IMR-90 (cell line): Measurements from ENCODE around the gene ENOX2. TPM values are rescaled to one million over a fixed set of nuclear protein-coding genes. Genes with fewer than 3 reads are reported as not detected.

Experiments used
- ATAC-seq: fragments of 200-7000 bp; cut with Tn5 transposase; 2 replicates; pipeline ENCODE4 v1.9.1; 2020; ENCODE audit warnings: low read depth, mild to moderate bottlenecking, moderate library complexity
- BruUV-seq: library from RNA; stranded (reverse); fragments of 400-500 nt; replicated peaks from 2 replicates; lab custom pipeline; 2021; lab: Mats Ljungman, UMichigan
- CTCF ChIA-PET: fragments of 300-600 bp; formaldehyde crosslinking; extraction: SDS; loops from one replicate; lab custom pipeline; 2021; ENCODE audit warnings: antibody characterized with exemption; lab: Yijun Ruan, JAX
- POLR2A ChIA-PET: fragments of 300-600 bp; sonication (Branson Sonifier 250); formaldehyde crosslinking; loops from one replicate; lab custom pipeline; 2022; ENCODE audit warnings: antibody characterized with exemption; ENCODE audit not compliant: unreplicated experiment; lab: Charles Lee
- DNase-seq: peaks from one replicate; pipeline ENCODE4 v3.0.0; 2013
- H2AFZ ChIP-seq: replicated peaks from 2 replicates; pipeline ENCODE3; 2013; ENCODE audit warnings: low read length, mild to moderate bottlenecking; ENCODE audit not compliant: poor library complexity
- H2AK5ac ChIP-seq: 2 replicates; pipeline ENCODE4 v1.6.1; 2013; ENCODE audit warnings: low read depth, low read length, inconsistent platforms
- H2AK9ac ChIP-seq: replicated peaks from 2 replicates; pipeline ENCODE3; 2013; ENCODE audit warnings: mild to moderate bottlenecking, low read depth, low read length, moderate library complexity; ENCODE audit not compliant: poor library complexity
- H2BK120ac ChIP-seq: 2 replicates; pipeline ENCODE4 v1.6.1; 2013; ENCODE audit warnings: low read depth, low read length, inconsistent platforms
- H2BK15ac ChIP-seq: 3 replicates; pipeline ENCODE4 v1.6.1; 2013; ENCODE audit warnings: low read depth, low read length, inconsistent platforms
- H2BK20ac ChIP-seq: 2 replicates; pipeline ENCODE4 v1.6.1; 2013; ENCODE audit warnings: low read depth, mild to moderate bottlenecking, inconsistent platforms, low read length, moderate library complexity
- H2BK5ac ChIP-seq: 2 replicates; pipeline ENCODE4 v1.6.1; 2013; ENCODE audit warnings: mild to moderate bottlenecking, low read depth, low read length, inconsistent platforms; ENCODE audit not compliant: poor library complexity, severe bottlenecking
- H3K14ac ChIP-seq: replicated peaks from 2 replicates; pipeline ENCODE4 v1.6.1; 2013; ENCODE audit warnings: low read depth, low read length, inconsistent platforms
- H3K18ac ChIP-seq: 2 replicates; pipeline ENCODE4 v1.6.1; 2013; ENCODE audit warnings: low read depth, low read length, control low read depth
- H3K23ac ChIP-seq: 2 replicates; pipeline ENCODE4 v1.6.1; 2013; ENCODE audit warnings: low read depth, low read length, inconsistent platforms
- H3K27ac ChIP-seq: 2 replicates; pipeline ENCODE4 v1.5.1; 2013; ENCODE audit warnings: mild to moderate bottlenecking, control low read depth, low read length; ENCODE audit not compliant: insufficient read depth
- H3K27me3 ChIP-seq: 2 replicates; pipeline ENCODE4 v1.6.1; 2013; ENCODE audit warnings: low read length; ENCODE audit not compliant: control insufficient read depth, insufficient read depth
- H3K36me3 ChIP-seq: 2 replicates; pipeline ENCODE4 v1.6.1; 2013; ENCODE audit warnings: low read length, mixed read lengths; ENCODE audit not compliant: control insufficient read depth, insufficient read depth
- H3K4ac ChIP-seq: 2 replicates; pipeline ENCODE4 v1.6.1; 2013; ENCODE audit warnings: low read depth, low read length, inconsistent platforms
- H3K4me1 ChIP-seq: 2 replicates; pipeline ENCODE4 v1.6.1; 2013; ENCODE audit warnings: low read length, mixed read lengths; ENCODE audit not compliant: control insufficient read depth, insufficient read depth
- H3K4me2 ChIP-seq: 2 replicates; pipeline ENCODE4 v1.6.1; 2013; ENCODE audit warnings: low read depth, mild to moderate bottlenecking, control low read depth, low read length, moderate library complexity
- H3K4me3 ChIP-seq: 2 replicates; pipeline ENCODE4 v1.5.1; 2013; ENCODE audit warnings: low read depth, mild to moderate bottlenecking, control low read depth, low read length, moderate library complexity; ENCODE audit not compliant: insufficient read depth
- H3K56ac ChIP-seq: 2 replicates; pipeline ENCODE4 v1.6.1; 2013; ENCODE audit warnings: low read length, inconsistent platforms; ENCODE audit not compliant: insufficient read depth; ENCODE audit errors: extremely low read depth
- H3K79me1 ChIP-seq, 2 experiments: 2 replicates each; pipeline ENCODE4 v1.6.1; 2013; ENCODE audit warnings: low read length in 2 of 2, inconsistent platforms in 1 of 2, low read depth in 1 of 2
- H3K9ac ChIP-seq: 2 replicates; pipeline ENCODE4 v1.6.1; 2013; ENCODE audit warnings: low read depth, low read length, control low read depth
- H3K9me1 ChIP-seq: 2 replicates; pipeline ENCODE4 v1.6.1; 2013; ENCODE audit warnings: low read length, inconsistent platforms; ENCODE audit not compliant: insufficient read depth
- H3K9me3 ChIP-seq: 2 replicates; pipeline ENCODE4 v1.6.1; 2013; ENCODE audit warnings: low read length; ENCODE audit not compliant: control insufficient read depth, insufficient read depth
- H4K20me1 ChIP-seq: 2 replicates; pipeline ENCODE4 v1.6.1; 2013; ENCODE audit warnings: low read length, inconsistent platforms; ENCODE audit not compliant: insufficient read depth
- H4K5ac ChIP-seq: 2 replicates; pipeline ENCODE4 v1.6.1; 2013; ENCODE audit warnings: mild to moderate bottlenecking, low read depth, low read length, control low read depth
- H4K8ac ChIP-seq, 2 experiments: 2 replicates each; pipeline ENCODE4 v1.6.1; 2013; ENCODE audit warnings: low read depth in 2 of 2, low read length in 2 of 2, control low read depth in 1 of 2, inconsistent platforms in 1 of 2
- H4K91ac ChIP-seq: 2 replicates; pipeline ENCODE4 v1.6.1; 2013; ENCODE audit warnings: low read depth, low read length, inconsistent platforms; ENCODE audit not compliant: insufficient read depth
- CEBPB ChIP-seq: IDR thresholded peaks from 2 replicates; pipeline ENCODE4 v1.6.1; 2012; ENCODE audit warnings: low read depth, low read length, improper control_type of control experiment
- CTCF ChIP-seq: conservative IDR thresholded peaks from 2 replicates; pipeline ENCODE4 v1.5.1; 2012; ENCODE audit warnings: mild to moderate bottlenecking, low read depth, low read length, improper control_type of control experiment
- FOS ChIP-seq: fragments of 150-350 bp; IDR thresholded peaks from 2 replicates; pipeline ENCODE4 v1.6.1; 2016; ENCODE audit warnings: low read depth, low read length
- MAZ ChIP-seq: IDR thresholded peaks from 2 replicates; pipeline ENCODE4 v1.6.1; 2012; ENCODE audit warnings: low read depth, mild to moderate bottlenecking, low read length, improper control_type of control experiment, moderate library complexity, borderline replicate concordance
- MXI1 ChIP-seq: IDR thresholded peaks from 2 replicates; pipeline ENCODE4 v1.6.1; 2012; ENCODE audit warnings: low read depth, mild to moderate bottlenecking, low read length, moderate library complexity, borderline replicate concordance
- POLR2A ChIP-seq: IDR thresholded peaks from 2 replicates; pipeline ENCODE4 v1.6.1; 2012; ENCODE audit warnings: mild to moderate bottlenecking, low read depth, low read length
- RAD21 ChIP-seq: IDR thresholded peaks from 2 replicates; pipeline ENCODE4 v1.6.1; 2012; ENCODE audit warnings: low read length, improper control_type of control experiment
- RCOR1 ChIP-seq: IDR thresholded peaks from 2 replicates; pipeline ENCODE4 v1.6.1; 2012; ENCODE audit warnings: mild to moderate bottlenecking, low read length, improper control_type of control experiment; ENCODE audit not compliant: insufficient replicate concordance
- RFX5 ChIP-seq: IDR thresholded peaks from 2 replicates; pipeline ENCODE4 v1.8.0; 2012; ENCODE audit warnings: low read depth, mild to moderate bottlenecking, low read length, moderate library complexity
- SMC3 ChIP-seq: fragments of 150-350 bp; IDR thresholded peaks from 2 replicates; pipeline ENCODE4 v1.6.1; 2016; ENCODE audit warnings: low read depth, mild to moderate bottlenecking, antibody characterized with exemption, low read length, moderate library complexity
- WGBS, 2 experiments: methylation state at CpG; one replicate each; pipeline versions ENCODE4 v1.1.5 to v1.1.7; 2013; ENCODE audit warnings: missing lambda C conversion rate in 2 of 2; ENCODE audit not compliant: insufficient read length in 1 of 2; ENCODE audit errors: extremely low coverage in 2 of 2; 5-methylcytosine and 5-hydroxymethylcytosine counted together
- dilution Hi-C: fragments of 300-500 bp; cut with HindIII; formaldehyde crosslinking; loops from one replicate; pipeline ENCODE4 v1.14.3; 2018; ENCODE audit warnings: low sequenced_read_pairs; ENCODE audit not compliant: unreplicated experiment
- in situ Hi-C: fragments of 300-500 bp; cut with MboI; formaldehyde crosslinking; loops from 3 replicates; pipeline ENCODE4 v1.14.3; 2019; ENCODE audit warnings: low sequenced_read_pairs, inconsistent platforms, mixed read lengths
- intact Hi-C: fragments of 100-400 bp; cut with micrococcal nuclease; formaldehyde crosslinking; loops from 2 replicates; pipeline ENCODE4 v1.10.0; 2022
- polyA plus RNA-seq, 3 experiments: library from polyadenylated mRNA; depleted of rRNA; stranded (reverse); fragments of >200 nt; gene quantifications; 2 replicates each; pipeline ENCODE4 v1.2.3, GENCODE V29; 2012; ENCODE audit warnings: low replicate concordance in 1 of 3
- total RNA-seq: library from RNA; depleted of rRNA; stranded (reverse); fragments of >200 nt; gene quantifications from 2 replicates; pipeline ENCODE4 v1.2.3, GENCODE V29; 2012
- TF ChIP-seq, protein P1 (sequence below): fragments of 150-350 bp; IDR thresholded peaks from 2 replicates; pipeline ENCODE4 v1.6.1; 2016; ENCODE audit warnings: low read depth, mild to moderate bottlenecking, low read length, moderate library complexity, borderline replicate concordance

Gene ENOX2
- total and polyA plus RNA-seq, 2 of the 4 experiments (the other 2 are of a cell fraction) = 6.3 to 11.8 TPM

DNA sequence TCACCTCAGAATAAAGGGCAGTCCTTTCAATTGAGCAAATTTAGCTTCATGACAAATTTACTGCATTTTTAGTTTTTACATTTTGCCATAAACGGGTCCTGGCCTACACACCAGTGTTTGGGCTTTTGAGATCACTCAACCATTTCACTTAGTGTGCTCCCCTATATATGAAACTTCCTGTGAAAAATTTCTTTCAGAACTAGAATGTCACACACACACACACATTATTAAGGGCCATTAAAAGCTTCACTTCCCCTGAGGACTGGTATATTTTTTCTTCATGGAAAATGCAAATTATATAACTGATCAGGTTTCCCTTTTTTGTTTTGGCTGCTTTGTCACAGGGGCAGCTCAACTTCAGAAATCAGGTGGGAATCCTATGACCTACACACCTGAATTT lies 206.5 kb downstream of the ENOX2 start:
- TF ChIP-seq CEBPB = no peak
- TF ChIP-seq CTCF = no peak
- TF ChIP-seq SMC3 = no peak
- TF ChIP-seq RCOR1 = no peak
- no peak for TF ChIP-seq RFX5
- TF ChIP-seq MAZ = no peak
- TF ChIP-seq POLR2A = no peak
- TF ChIP-seq RAD21 = no peak
- TF ChIP-seq, protein P1, sequence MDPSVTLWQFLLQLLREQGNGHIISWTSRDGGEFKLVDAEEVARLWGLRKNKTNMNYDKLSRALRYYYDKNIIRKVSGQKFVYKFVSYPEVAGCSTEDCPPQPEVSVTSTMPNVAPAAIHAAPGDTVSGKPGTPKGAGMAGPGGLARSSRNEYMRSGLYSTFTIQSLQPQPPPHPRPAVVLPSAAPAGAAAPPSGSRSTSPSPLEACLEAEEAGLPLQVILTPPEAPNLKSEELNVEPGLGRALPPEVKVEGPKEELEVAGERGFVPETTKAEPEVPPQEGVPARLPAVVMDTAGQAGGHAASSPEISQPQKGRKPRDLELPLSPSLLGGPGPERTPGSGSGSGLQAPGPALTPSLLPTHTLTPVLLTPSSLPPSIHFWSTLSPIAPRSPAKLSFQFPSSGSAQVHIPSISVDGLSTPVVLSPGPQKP = no peak
- TF ChIP-seq FOS = no peak
- no peak for TF ChIP-seq MXI1

More for the DNA sequence above, 206.5 kb downstream of the ENOX2 start:
- H3K4me3 ChIP-seq = no peak overlapping the region
- no peaks in the 10 kb centered on the region for H3K36me3 ChIP-seq
- intact Hi-C loops = no loop called here
- no TSS peak for BruUV-seq
- H3K23ac ChIP-seq = no peak overlapping the region
- no peak overlapping the region for H2AK9ac ChIP-seq
- 29% methylated on average over 1 of the region's 1 CpG; no CpG with 5 or more reads in 1 of the 2 experiments for WGBS, 2 experiments
- no peak overlapping the region for H3K14ac ChIP-seq
- ChIA-PET CTCF (interaction anchor here (0.7 kb wide), 1 partner anchor 220 kb away, joined by 3 read pairs; no protein-coding TSS in a partner anchor), POLR2A (no interaction called here)
- H3K9me1 ChIP-seq = no peaks in the 10 kb centered on the region
- no peak overlapping the region for H3K18ac ChIP-seq
- no peaks in the 10 kb centered on the region for H3K9me3 ChIP-seq
- H3K9ac ChIP-seq = no peak overlapping the region
- no peaks in the 10 kb centered on the region for H3K27me3 ChIP-seq
- no peak overlapping the region for H4K91ac ChIP-seq
- H3K27ac ChIP-seq = no peak overlapping the region
- no peak overlapping the region for H4K8ac ChIP-seq
- H3K4me1 ChIP-seq = no peaks in the 10 kb centered on the region
- DNase-seq (no peak), ATAC-seq (no peak)
- H2BK5ac ChIP-seq = no peak overlapping the region
- in situ Hi-C loops = no loop called here
- H3K56ac ChIP-seq = no peak overlapping the region
- no peak overlapping the region for H2AK5ac ChIP-seq
- no peaks in the 10 kb centered on the region for H4K20me1 ChIP-seq
- no peak overlapping the region for H2BK15ac ChIP-seq
- H3K4ac ChIP-seq = no peak overlapping the region
- H2BK120ac ChIP-seq = no peak overlapping the region
- H3K4me2 ChIP-seq = no peak overlapping the region
- no peak overlapping the region for H2BK20ac ChIP-seq
- dilution Hi-C loops = no loop called here
- no peak overlapping the region for H2AFZ ChIP-seq
- H4K5ac ChIP-seq = no peak overlapping the region
- no peaks in the 10 kb centered on the region for H3K79me1 ChIP-seq
